ENCODE measurements around the gene TMPRSS9.

DNA sequence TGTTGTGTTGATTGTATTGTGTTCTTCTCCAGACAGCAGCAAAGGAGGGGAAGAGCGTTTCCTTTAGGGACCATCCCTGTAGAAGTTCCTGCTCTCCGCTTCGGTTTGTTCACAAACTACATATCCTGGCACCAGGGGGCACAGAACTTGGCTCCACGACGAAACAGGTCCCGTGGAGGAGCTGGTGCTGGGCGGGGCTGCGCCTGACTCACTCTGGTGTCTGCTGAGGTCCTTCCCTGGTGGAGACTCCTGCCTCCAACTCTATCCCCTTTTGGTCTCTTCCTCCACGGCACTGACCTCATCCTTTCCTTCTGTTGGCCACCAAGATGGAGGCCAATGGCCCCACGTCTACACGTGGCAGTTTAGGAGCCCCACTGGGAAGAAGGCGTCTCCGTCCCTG, 14.7 kb downstream of the TMPRSS9 start:
- TF ChIP-seq, protein P1, sequence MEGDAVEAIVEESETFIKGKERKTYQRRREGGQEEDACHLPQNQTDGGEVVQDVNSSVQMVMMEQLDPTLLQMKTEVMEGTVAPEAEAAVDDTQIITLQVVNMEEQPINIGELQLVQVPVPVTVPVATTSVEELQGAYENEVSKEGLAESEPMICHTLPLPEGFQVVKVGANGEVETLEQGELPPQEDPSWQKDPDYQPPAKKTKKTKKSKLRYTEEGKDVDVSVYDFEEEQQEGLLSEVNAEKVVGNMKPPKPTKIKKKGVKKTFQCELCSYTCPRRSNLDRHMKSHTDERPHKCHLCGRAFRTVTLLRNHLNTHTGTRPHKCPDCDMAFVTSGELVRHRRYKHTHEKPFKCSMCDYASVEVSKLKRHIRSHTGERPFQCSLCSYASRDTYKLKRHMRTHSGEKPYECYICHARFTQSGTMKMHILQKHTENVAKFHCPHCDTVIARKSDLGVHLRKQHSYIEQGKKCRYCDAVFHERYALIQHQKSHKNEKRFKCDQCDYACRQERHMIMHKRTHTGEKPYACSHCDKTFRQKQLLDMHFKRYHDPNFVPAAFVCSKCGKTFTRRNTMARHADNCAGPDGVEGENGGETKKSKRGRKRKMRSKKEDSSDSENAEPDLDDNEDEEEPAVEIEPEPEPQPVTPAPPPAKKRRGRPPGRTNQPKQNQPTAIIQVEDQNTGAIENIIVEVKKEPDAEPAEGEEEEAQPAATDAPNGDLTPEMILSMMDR (optimal IDR thresholded peaks at IDR 0.05 in 1 of 3, IDR thresholded peaks at IDR 0.05 in 1 of 3, conservative IDR thresholded peaks at IDR 0.05 in 1 of 3; ENCODE audit: extremely low read depth in 1 of 3, insufficient read depth in 2 of 3, low read length in 3 of 3), result no peak
- no peak for TF ChIP-seq EZH2 (IDR thresholded peaks at IDR 0.05; ENCODE audit: low read length)
